GM12878 (cell line): Measurements from ENCODE around the gene NUDCD3.

Experiments
- CEBPB ChIP-seq, 2 experiments: fragments of 150-350 bp in 1 of 2; IDR thresholded peaks; 2 replicates each; pipeline ENCODE4 v1.6.1; 2012 to 2014; ENCODE audit warnings: low read depth in 2 of 2, low read length in 2 of 2, borderline replicate concordance in 1 of 2, inconsistent platforms in 1 of 2
- CHD4 ChIP-seq: fragments of 200-600 bp; sonication (generic); IDR thresholded peaks from 2 replicates; pipeline ENCODE4 v1.6.1; 2016; ENCODE audit warnings: mild to moderate bottlenecking
- CTCF ChIP-seq, 3 experiments: IDR thresholded peaks in 2 of 3; conservative IDR thresholded peaks in 1 of 3; 2 replicates each; pipeline ENCODE4 v1.5.1; 2011; ENCODE audit warnings: low read depth in 3 of 3, low read length in 3 of 3, mild to moderate bottlenecking in 3 of 3, control low read depth in 2 of 3, moderate library complexity in 2 of 3, inconsistent platforms in 1 of 3, mixed read lengths in 1 of 3; ENCODE audit not compliant: control insufficient read depth in 2 of 3, insufficient read depth in 1 of 3; ENCODE audit errors: extremely low read depth in 1 of 3
- HDAC6 ChIP-seq: fragments of 200-600 bp; sonication (generic); IDR thresholded peaks from one replicate; pipeline ENCODE4 v1.8.0; 2017; ENCODE audit warnings: antibody characterized with exemption; ENCODE audit not compliant: unreplicated experiment
- MTA3 ChIP-seq: IDR thresholded peaks from 2 replicates; pipeline ENCODE4 v1.6.1; 2012; ENCODE audit warnings: low read length, inconsistent platforms, borderline replicate concordance
- MXI1 ChIP-seq: fragments of 150-350 bp; IDR thresholded peaks from 2 replicates; pipeline ENCODE4 v1.6.1; 2011; ENCODE audit warnings: low read depth, mild to moderate bottlenecking, inconsistent platforms, low read length, improper control_type of control experiment
- NFIC ChIP-seq: IDR thresholded peaks from 2 replicates; pipeline ENCODE4 v1.6.1; 2012; ENCODE audit warnings: low read depth, mild to moderate bottlenecking, inconsistent platforms, low read length, moderate library complexity
- POLR2A ChIP-seq: IDR thresholded peaks from 2 replicates; pipeline ENCODE4 v1.6.1; 2011; ENCODE audit warnings: low read depth, mild to moderate bottlenecking, low read length
- POLR2AphosphoS5 ChIP-seq: IDR thresholded peaks from 2 replicates; pipeline ENCODE4 v1.6.1; 2011; ENCODE audit warnings: mild to moderate bottlenecking, low read length, inconsistent platforms
- RFX5 ChIP-seq: IDR thresholded peaks from 2 replicates; pipeline ENCODE4 v1.6.1; 2011; ENCODE audit warnings: low read depth, low read length, improper control_type of control experiment
- SMC3 ChIP-seq: IDR thresholded peaks from 2 replicates; pipeline ENCODE4 v1.6.1; 2011; ENCODE audit warnings: low read length, improper control_type of control experiment, borderline replicate concordance
- SREBF2 ChIP-seq: IDR thresholded peaks from 2 replicates; pipeline ENCODE4 v1.6.1; 2012; ENCODE audit warnings: mild to moderate bottlenecking, low read length
- SUZ12 ChIP-seq: fragments of 200-600 bp; sonication (generic); IDR thresholded peaks from one replicate; pipeline ENCODE4 v1.6.1; 2018; ENCODE audit warnings: antibody characterized with exemption, mild to moderate bottlenecking; ENCODE audit not compliant: unreplicated experiment

DNA sequence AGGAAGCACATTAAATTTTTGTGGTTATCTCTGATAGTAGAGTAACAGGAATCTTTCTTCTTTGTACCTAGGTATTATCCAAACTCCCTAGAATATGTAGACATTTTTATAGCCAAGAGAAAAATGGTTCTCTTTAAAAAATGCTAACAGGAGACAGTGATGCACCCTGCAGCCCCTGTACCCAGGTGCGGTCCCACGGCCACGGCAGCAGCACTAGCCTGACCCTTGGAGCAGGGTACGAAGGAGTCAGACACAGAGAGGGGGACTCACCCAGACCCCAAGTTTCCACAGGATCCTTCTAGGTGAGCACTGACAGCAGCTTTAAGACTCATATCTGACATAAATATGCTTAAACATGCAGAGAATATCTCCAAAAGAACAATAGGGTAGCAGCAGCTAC lies 60.4 kb downstream of the NUDCD3 start:
- TF ChIP-seq MXI1 (no peak), SREBF2 (no peak), NFIC (no peak), POLR2A (no peak), HDAC6 (no peak), SUZ12 (no peak), CTCF (IDR thresholded peaks at IDR 0.05 in 2 of 3, conservative IDR thresholded peaks at IDR 0.05 in 1 of 3; ENCODE audit: control insufficient read depth in 2 of 3, extremely low read depth in 1 of 3, insufficient read depth in 1 of 3, low read depth in 3 of 3, low read length in 3 of 3) (no peak), SMC3 (no peak), CEBPB (IDR thresholded peaks at IDR 0.05; ENCODE audit: borderline replicate concordance in 1 of 2, low read depth in 2 of 2, low read length in 2 of 2) (no peak), RFX5 (no peak), MTA3 (no peak), CHD4 (no peak), POLR2AphosphoS5 (no peak)
